OCI-LY1 (cell line): ENCODE results near the gene NEUROD2.

Source experiments
- EZH2 ChIP-seq: fragments of 200-600 bp; sonication (generic), shearing (Covaris generic); IDR thresholded peaks from 2 replicates; pipeline ENCODE4 v1.8.0; 2017; ENCODE audit warnings: borderline replicate concordance, mixed run types, mild to moderate bottlenecking, antibody characterized with exemption, low read length, moderate library complexity, mixed read lengths
- TF ChIP-seq, protein P1 (sequence below): fragments of 200-600 bp; sonication (generic), shearing (Covaris generic); IDR thresholded peaks from 2 replicates; pipeline ENCODE4 v1.5.1; 2017; ENCODE audit warnings: mild to moderate bottlenecking, antibody characterized with exemption, low read length, moderate library complexity, mixed read lengths

DNA sequence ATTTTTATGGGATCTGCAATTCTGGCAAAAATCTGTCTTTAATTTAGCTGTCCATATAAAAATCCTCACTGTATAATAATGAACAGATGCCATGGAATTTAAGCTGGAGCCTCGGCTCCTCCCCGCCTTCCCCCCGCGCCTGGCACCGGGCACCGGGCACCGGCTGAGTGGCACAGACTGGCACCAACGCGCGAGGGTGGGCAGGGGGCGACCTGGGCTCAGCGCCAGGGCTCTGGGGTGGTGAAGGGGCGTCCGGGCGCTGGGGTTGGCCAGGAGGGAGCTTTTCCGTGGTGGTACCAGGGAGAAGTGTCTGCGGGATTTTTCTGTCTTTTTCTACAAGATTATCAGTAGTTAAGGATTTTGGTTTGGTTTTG lies 9.1 kb downstream of the NEUROD2 start:
- TF ChIP-seq, protein P1, sequence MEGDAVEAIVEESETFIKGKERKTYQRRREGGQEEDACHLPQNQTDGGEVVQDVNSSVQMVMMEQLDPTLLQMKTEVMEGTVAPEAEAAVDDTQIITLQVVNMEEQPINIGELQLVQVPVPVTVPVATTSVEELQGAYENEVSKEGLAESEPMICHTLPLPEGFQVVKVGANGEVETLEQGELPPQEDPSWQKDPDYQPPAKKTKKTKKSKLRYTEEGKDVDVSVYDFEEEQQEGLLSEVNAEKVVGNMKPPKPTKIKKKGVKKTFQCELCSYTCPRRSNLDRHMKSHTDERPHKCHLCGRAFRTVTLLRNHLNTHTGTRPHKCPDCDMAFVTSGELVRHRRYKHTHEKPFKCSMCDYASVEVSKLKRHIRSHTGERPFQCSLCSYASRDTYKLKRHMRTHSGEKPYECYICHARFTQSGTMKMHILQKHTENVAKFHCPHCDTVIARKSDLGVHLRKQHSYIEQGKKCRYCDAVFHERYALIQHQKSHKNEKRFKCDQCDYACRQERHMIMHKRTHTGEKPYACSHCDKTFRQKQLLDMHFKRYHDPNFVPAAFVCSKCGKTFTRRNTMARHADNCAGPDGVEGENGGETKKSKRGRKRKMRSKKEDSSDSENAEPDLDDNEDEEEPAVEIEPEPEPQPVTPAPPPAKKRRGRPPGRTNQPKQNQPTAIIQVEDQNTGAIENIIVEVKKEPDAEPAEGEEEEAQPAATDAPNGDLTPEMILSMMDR = no peak
- TF ChIP-seq EZH2 = no peak
